ENCODE results near the gene GRIK4.

DNA sequence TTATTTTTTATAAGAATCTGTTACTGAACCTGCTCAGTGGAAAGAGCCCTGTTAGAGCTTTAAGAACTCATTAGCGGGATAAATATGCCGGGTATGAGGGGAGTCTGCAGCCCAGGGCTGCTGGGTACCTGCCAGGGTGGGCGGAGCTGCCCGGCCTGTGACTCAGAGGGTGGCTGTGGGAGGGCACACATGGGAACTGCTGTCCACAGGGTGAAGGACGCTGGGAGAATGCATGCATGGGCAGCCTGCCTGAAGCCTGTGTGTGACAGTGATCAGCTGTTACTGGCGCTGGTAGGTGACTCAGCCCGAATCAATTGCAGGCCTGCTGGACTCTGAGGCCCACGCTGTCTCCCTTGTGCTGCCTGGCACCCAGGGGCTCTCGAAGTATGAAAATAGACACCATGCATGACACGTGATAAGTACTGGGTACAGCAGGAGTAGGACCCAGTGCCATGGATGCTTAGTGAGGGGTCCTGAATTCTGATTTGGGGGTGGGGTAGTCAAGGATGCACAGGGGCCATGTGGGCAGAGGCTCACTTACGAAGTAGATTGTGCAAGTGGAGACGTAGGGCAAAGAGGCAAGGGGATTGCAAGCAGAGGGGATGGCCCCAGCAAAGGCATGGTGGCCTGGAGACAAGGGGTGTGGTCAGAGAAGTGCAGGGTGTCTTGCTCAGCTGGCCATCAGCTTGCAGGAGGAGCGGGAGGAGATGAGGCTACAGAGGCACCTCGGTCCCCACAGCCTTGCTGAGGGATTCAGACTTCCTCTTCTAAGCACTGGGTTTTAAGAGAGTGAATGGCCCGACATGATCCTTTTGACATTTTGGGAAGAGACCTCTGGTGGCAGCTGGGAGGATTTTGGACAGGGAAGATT, 36.5 kb downstream of the GRIK4 start:
- TF ChIP-seq POLR2A (IDR thresholded peaks at IDR 0.05; ENCODE audit: low read depth, low read length) (no peak), TAF1 (IDR thresholded peaks at IDR 0.05; ENCODE audit: borderline replicate concordance, low read depth, low read length) (no peak)

Measured in GM12892 (cell line).